Ishikawa (cell line): Measurements from ENCODE around the gene HMGCS2.

Experiments used
- CEBPB ChIP-seq: IDR thresholded peaks from 2 replicates; pipeline ENCODE4 v1.6.1; 2012
- CREB1 ChIP-seq: IDR thresholded peaks from 2 replicates; pipeline ENCODE4 v1.6.1; 2012; ENCODE audit warnings: low read depth
- EGR1 ChIP-seq: IDR thresholded peaks from 2 replicates; pipeline ENCODE4 v1.6.1; 2012
- EP300 ChIP-seq: IDR thresholded peaks from 2 replicates; pipeline ENCODE4 v1.6.1; 2012; ENCODE audit warnings: borderline replicate concordance
- FOXM1 ChIP-seq: IDR thresholded peaks from 2 replicates; pipeline ENCODE4 v1.6.1; 2012; ENCODE audit warnings: low read depth, borderline replicate concordance
- MAX ChIP-seq: IDR thresholded peaks from 2 replicates; pipeline ENCODE4 v1.6.1; 2012
- NFIC ChIP-seq: IDR thresholded peaks from 2 replicates; pipeline ENCODE4 v1.6.1; 2012
- RAD21 ChIP-seq: IDR thresholded peaks from 2 replicates; pipeline ENCODE4 v1.6.1; 2012; ENCODE audit warnings: low read depth
- TAF1 ChIP-seq: IDR thresholded peaks from 2 replicates; pipeline ENCODE4 v1.6.1; 2012; ENCODE audit warnings: low read depth, mild to moderate bottlenecking
- TCF12 ChIP-seq: IDR thresholded peaks from 2 replicates; pipeline ENCODE4 v1.6.1; 2012; ENCODE audit warnings: low read depth
- TEAD4 ChIP-seq: IDR thresholded peaks from 2 replicates; pipeline ENCODE4 v1.6.1; 2012
- USF1 ChIP-seq: IDR thresholded peaks from 2 replicates; pipeline ENCODE4 v1.6.1; 2012
- YY1 ChIP-seq: IDR thresholded peaks from 2 replicates; pipeline ENCODE4 v1.6.1; 2012; ENCODE audit warnings: low read depth
- ZBTB7A ChIP-seq: IDR thresholded peaks from 2 replicates; pipeline ENCODE4 v1.6.1; 2012; ENCODE audit warnings: low read depth
- TF ChIP-seq, protein P1 (sequence below): IDR thresholded peaks from 2 replicates; pipeline ENCODE4 v1.6.1; 2012; ENCODE audit warnings: low read depth, mild to moderate bottlenecking

The HMGCS2 gene

DNA sequence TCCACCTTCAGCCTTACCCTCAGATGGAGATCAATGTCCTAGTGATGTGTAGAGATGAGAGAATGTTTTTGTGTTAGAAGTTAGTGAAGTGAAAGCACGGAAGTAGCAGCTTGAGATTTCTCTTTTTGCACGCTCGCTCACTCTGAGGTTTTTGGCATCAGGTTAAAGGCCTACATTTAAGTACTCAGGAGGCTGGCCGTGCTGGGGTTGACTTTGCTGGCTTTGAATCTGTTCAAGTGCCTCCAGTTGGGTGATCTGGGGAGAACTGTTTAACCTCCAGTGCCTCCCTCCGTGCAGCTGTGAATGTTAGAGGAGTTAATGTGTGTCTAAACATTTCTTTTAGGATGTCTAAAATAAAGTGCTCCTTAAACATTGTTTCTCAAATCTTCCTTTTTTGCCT lies 43.1 kb downstream of the HMGCS2 start:
- no peak for TF ChIP-seq RAD21
- no peak for TF ChIP-seq MAX
- no peak for TF ChIP-seq TAF1
- TF ChIP-seq CEBPB = no peak
- no peak for TF ChIP-seq CREB1
- TF ChIP-seq NFIC = no peak

- TF ChIP-seq TEAD4 = no peak
- no peak for TF ChIP-seq MAX
- no peak for TF ChIP-seq EGR1
- TF ChIP-seq RAD21 = no peak
- TF ChIP-seq FOXM1 = no peak
- TF ChIP-seq CREB1 = no peak
- TF ChIP-seq ZBTB7A = no peak
- no peak for TF ChIP-seq USF1
- no peak for TF ChIP-seq YY1
- no peak for TF ChIP-seq TAF1
- TF ChIP-seq EP300 = no peak
- no peak for TF ChIP-seq NFIC
- no peak for TF ChIP-seq CEBPB
- TF ChIP-seq TCF12 = no peak
- TF ChIP-seq, protein P1, sequence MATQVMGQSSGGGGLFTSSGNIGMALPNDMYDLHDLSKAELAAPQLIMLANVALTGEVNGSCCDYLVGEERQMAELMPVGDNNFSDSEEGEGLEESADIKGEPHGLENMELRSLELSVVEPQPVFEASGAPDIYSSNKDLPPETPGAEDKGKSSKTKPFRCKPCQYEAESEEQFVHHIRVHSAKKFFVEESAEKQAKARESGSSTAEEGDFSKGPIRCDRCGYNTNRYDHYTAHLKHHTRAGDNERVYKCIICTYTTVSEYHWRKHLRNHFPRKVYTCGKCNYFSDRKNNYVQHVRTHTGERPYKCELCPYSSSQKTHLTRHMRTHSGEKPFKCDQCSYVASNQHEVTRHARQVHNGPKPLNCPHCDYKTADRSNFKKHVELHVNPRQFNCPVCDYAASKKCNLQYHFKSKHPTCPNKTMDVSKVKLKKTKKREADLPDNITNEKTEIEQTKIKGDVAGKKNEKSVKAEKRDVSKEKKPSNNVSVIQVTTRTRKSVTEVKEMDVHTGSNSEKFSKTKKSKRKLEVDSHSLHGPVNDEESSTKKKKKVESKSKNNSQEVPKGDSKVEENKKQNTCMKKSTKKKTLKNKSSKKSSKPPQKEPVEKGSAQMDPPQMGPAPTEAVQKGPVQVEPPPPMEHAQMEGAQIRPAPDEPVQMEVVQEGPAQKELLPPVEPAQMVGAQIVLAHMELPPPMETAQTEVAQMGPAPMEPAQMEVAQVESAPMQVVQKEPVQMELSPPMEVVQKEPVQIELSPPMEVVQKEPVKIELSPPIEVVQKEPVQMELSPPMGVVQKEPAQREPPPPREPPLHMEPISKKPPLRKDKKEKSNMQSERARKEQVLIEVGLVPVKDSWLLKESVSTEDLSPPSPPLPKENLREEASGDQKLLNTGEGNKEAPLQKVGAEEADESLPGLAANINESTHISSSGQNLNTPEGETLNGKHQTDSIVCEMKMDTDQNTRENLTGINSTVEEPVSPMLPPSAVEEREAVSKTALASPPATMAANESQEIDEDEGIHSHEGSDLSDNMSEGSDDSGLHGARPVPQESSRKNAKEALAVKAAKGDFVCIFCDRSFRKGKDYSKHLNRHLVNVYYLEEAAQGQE = no peak
Measured at GRCh38 chr1:119724611-119725218, 44.0 kb downstream of the HMGCS2 start.

GRCh38 chr1:119721896-119722295 lies 46.8 kb downstream of the HMGCS2 start:
- TF ChIP-seq TCF12 = no peak

- TF ChIP-seq MAX = no peak
- no peak for TF ChIP-seq TEAD4
- TF ChIP-seq RAD21 = no peak
- TF ChIP-seq NFIC = no peak
Measured at GRCh38 chr1:119720866-119721440, 47.8 kb downstream of the HMGCS2 start.

DNA sequence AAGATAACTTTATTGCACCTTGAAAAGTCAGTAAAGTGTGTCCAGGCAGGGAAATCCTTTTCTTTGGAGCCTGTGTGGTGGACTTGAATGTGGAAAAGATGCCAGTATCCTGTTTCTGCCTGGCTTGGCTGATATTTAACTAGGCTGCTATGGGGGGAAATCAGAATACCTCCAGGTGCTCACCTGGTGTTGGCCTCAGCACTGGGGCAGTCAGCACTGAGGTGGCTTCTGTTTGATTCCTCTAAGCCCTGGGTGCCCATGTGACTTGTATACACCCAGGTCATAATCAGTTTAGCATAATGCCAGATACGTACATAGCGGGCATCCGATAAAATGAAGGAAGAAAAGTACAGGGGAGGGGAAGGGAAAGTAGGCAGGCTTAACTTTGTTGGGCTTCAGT lies 49.7 kb downstream of the HMGCS2 start:
- no peak for TF ChIP-seq FOXM1
- no peak for TF ChIP-seq MAX
- TF ChIP-seq ZBTB7A = no peak
- TF ChIP-seq CEBPB = no peak
- TF ChIP-seq USF1 = no peak
- TF ChIP-seq YY1 = no peak
- TF ChIP-seq RAD21 = no peak
- no peak for TF ChIP-seq TEAD4
- TF ChIP-seq EP300 = no peak
- no peak for TF ChIP-seq EGR1
- TF ChIP-seq NFIC = no peak
- no peak for TF ChIP-seq TCF12
- TF ChIP-seq, protein P1 = no peak
- no peak for TF ChIP-seq TAF1

- TF ChIP-seq MAX = no peak
- no peak for TF ChIP-seq RAD21
- no peak for TF ChIP-seq FOXM1
Measured at GRCh38 chr1:119718409-119718808, 50.3 kb downstream of the HMGCS2 start.
